ENCODE measurements around the gene LRRC49. TPM values are rescaled to one million over a fixed set of nuclear protein-coding genes. Genes with fewer than 3 reads are reported as not detected.

LRRC49 gene
- total RNA-seq, 1 experiment from 2014 or later: 7.4 TPM

DNA sequence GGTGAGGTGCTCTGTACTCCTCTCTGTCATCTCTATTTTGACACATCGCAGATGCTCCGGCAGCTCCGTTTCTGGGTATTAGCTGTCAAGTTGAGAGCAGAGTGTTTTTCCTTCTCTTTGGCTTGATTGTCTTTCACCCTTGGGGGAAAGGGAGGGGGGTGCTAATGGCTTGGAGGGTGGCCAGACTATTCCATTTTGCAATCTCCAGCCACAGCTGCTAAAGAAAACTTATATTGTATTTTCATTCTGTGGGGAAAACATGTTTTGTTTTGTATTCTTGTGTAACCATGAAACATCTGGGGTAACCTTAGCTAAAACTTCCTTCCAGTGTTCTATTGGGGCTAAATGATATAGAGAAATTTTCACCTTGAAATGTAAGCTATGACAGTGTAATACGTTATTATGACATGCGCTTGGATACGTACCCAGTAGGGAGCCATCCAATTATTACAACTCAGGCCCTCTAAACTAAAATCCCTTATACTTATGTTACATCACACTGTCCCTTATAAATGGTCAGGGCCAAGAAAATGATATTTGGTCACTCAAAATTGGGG is 24.6 kb upstream of the LRRC49 start:
- H3K36me3 ChIP-seq (ENCODE audit: control insufficient read depth in 1 of 2, insufficient read depth in 2 of 2, low read length in 2 of 2): no peaks in the 10 kb centered on the region
- H3K4me3 ChIP-seq (replicated peaks in 1 of 2; ENCODE audit: low read depth in 1 of 2, low read length in 2 of 2): no peak overlapping the region
- peaks cover 2 to 22% of the 10 kb centered on the region in 2 experiments; a peak in 3 of 4 replicates for H3K4me1 ChIP-seq (ENCODE audit: control insufficient read depth in 1 of 2, insufficient read depth in 2 of 2, low read length in 2 of 2)
- no peaks in the 10 kb centered on the region for H4K20me1 ChIP-seq (ENCODE audit: insufficient read depth)
- ChIA-PET RAD21 (ENCODE audit: low non-redundant PET in 1 of 2, low total read pairs in 2 of 2, uncharacterized antibody in 2 of 2, unreplicated experiment in 2 of 2) (no interaction called here), CTCF (no interaction called here), POLR2A (no interaction called here)
- no peak overlapping the region for H2AFZ ChIP-seq (ENCODE audit: low read depth, low read length, poor library complexity, severe bottlenecking)
- H3K27me3 ChIP-seq (ENCODE audit: insufficient read depth, low read length): no peaks in the 10 kb centered on the region
- H3K9ac ChIP-seq (ENCODE audit: low read length): no peak overlapping the region
- H3K27ac ChIP-seq (ENCODE audit: low read depth, low read length): no peak overlapping the region
- H3K9me2 ChIP-seq (ENCODE audit: insufficient read depth): no peaks in the 10 kb centered on the region
- intact Hi-C loops (cut with micrococcal nuclease): no loop called here
- ATAC-seq: no peak
- DNase-seq (ENCODE audit: low read depth, low spot score): no peak
- H3K9me3 ChIP-seq (ENCODE audit: control insufficient read depth in 1 of 2, insufficient read depth in 1 of 2, low read depth in 1 of 2, low read length in 2 of 2): no peaks in the 10 kb centered on the region
- H3K4me2 ChIP-seq (ENCODE audit: low read length): no peak overlapping the region
- TF ChIP-seq TCF7L2 (IDR thresholded peaks at IDR 0.05; ENCODE audit: borderline replicate concordance, extremely low read depth, insufficient read depth, insufficient read length) (no peak), EZH2phosphoT487 (IDR thresholded peaks at IDR 0.05; ENCODE audit: borderline replicate concordance) (no peak), ELF1 (IDR thresholded peaks at IDR 0.05; ENCODE audit: borderline replicate concordance, low read depth) (no peak), CEBPB (IDR thresholded peaks at IDR 0.05; ENCODE audit: low read depth) (no peak), JUND (IDR thresholded peaks at IDR 0.05) (no peak), SIN3A (IDR thresholded peaks at IDR 0.05; ENCODE audit: low read depth) (no peak), CBX3 (IDR thresholded peaks at IDR 0.05; ENCODE audit: low read depth) (no peak), YY1 (IDR thresholded peaks at IDR 0.05; ENCODE audit: extremely low read depth, insufficient replicate concordance, low read depth, low read length) (no peak), EZH2 (IDR thresholded peaks at IDR 0.05) (no peak), FOSL1 (IDR thresholded peaks at IDR 0.05; ENCODE audit: low read depth) (no peak), EGR1 (IDR thresholded peaks at IDR 0.05; ENCODE audit: low read depth) (no peak)
- TF ChIP-seq, protein P1, sequence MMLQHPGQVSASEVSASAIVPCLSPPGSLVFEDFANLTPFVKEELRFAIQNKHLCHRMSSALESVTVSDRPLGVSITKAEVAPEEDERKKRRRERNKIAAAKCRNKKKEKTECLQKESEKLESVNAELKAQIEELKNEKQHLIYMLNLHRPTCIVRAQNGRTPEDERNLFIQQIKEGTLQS (IDR thresholded peaks at IDR 0.05): no peak
- TF ChIP-seq, protein P2, sequence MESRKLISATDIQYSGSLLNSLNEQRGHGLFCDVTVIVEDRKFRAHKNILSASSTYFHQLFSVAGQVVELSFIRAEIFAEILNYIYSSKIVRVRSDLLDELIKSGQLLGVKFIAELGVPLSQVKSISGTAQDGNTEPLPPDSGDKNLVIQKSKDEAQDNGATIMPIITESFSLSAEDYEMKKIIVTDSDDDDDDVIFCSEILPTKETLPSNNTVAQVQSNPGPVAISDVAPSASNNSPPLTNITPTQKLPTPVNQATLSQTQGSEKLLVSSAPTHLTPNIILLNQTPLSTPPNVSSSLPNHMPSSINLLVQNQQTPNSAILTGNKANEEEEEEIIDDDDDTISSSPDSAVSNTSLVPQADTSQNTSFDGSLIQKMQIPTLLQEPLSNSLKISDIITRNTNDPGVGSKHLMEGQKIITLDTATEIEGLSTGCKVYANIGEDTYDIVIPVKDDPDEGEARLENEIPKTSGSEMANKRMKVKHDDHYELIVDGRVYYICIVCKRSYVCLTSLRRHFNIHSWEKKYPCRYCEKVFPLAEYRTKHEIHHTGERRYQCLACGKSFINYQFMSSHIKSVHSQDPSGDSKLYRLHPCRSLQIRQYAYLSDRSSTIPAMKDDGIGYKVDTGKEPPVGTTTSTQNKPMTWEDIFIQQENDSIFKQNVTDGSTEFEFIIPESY (IDR thresholded peaks at IDR 0.05; ENCODE audit: extremely low read depth, insufficient replicate concordance, low read length): no peak
- BruUV-seq (replicated peaks): no TSS peak
- H3K79me2 ChIP-seq (ENCODE audit: insufficient read depth, low read length): no peaks in the 10 kb centered on the region
